H1 (cell line): Measurements from ENCODE around the gene MYL11. TPM values are rescaled to one million over a fixed set of nuclear protein-coding genes. Genes with fewer than 3 reads are reported as not detected.

Experiments used
- CTCF ChIA-PET: fragments of 300-600 bp; sonication (Branson Sonifier 250); formaldehyde crosslinking; loops from one replicate; lab custom pipeline; 2021; ENCODE audit not compliant: partially characterized antibody; lab: Charles Lee
- POLR2A ChIA-PET: fragments of 300-600 bp; sonication (Branson Sonifier 250); formaldehyde crosslinking; loops from one replicate; lab custom pipeline; 2021; ENCODE audit warnings: inconsistent platforms; ENCODE audit not compliant: partially characterized antibody; lab: Charles Lee
- DNase-seq, 2 experiments: peaks; one replicate each; pipeline versions ENCODE4 v3.0.0 to v3.0.0-alpha.2; 2010 to 2022; ENCODE audit warnings: low spot score in 2 of 2, low read depth in 1 of 2, mixed read lengths in 1 of 2
- FAIRE-seq: peaks from 2 replicates; lab custom pipeline; 2011; peaks lifted over from hg19 to GRCh38; lab: Jason Lieb, UNC
- H2AFZ ChIP-seq: 2 replicates; pipeline ENCODE4 v1.8.1; 2012; ENCODE audit warnings: low read length, inconsistent platforms
- H2AK5ac ChIP-seq: 2 replicates; pipeline ENCODE4 v1.6.1; 2013; ENCODE audit warnings: low read depth, low read length
- H2BK120ac ChIP-seq: replicated peaks from 2 replicates; pipeline ENCODE3; 2013; ENCODE audit warnings: low read depth, low read length, inconsistent platforms
- H2BK12ac ChIP-seq: 2 replicates; pipeline ENCODE4 v1.6.1; 2013; ENCODE audit warnings: low read depth, low read length
- H2BK15ac ChIP-seq: 2 replicates; pipeline ENCODE4 v1.6.1; 2013; ENCODE audit warnings: low read length
- H2BK20ac ChIP-seq: 2 replicates; pipeline ENCODE4 v1.6.1; 2013; ENCODE audit warnings: low read length
- H2BK5ac ChIP-seq: 2 replicates; pipeline ENCODE4 v1.6.1; 2013; ENCODE audit warnings: low read depth, low read length
- H3K14ac ChIP-seq: 2 replicates; pipeline ENCODE4 v1.6.1; 2013; ENCODE audit warnings: inconsistent platforms; ENCODE audit not compliant: insufficient read length
- H3K18ac ChIP-seq: 2 replicates; pipeline ENCODE4 v1.6.1; 2013; ENCODE audit warnings: low read length; ENCODE audit errors: extremely low read depth
- H3K23ac ChIP-seq: 2 replicates; pipeline ENCODE4 v1.6.1; 2013; ENCODE audit warnings: inconsistent platforms; ENCODE audit not compliant: insufficient read length
- H3K23me2 ChIP-seq: 2 replicates; pipeline ENCODE4 v1.6.1; 2013; ENCODE audit warnings: low read depth, low read length
- H3K27ac ChIP-seq: 2 replicates; pipeline ENCODE4 v1.6.1; 2011; ENCODE audit warnings: low read depth, low read length, inconsistent platforms
- H3K27me3 ChIP-seq, 4 experiments: replicated peaks in 1 of 4; 1 replicate in 1 of 4; 2 replicates in 3 of 4; pipeline versions ENCODE4 v1.6.1 to v1.8.1; 2011 to 2013; ENCODE audit warnings: low read length in 3 of 4, mild to moderate bottlenecking in 3 of 4, inconsistent platforms in 2 of 4, mixed read lengths in 2 of 4, moderate library complexity in 1 of 4; ENCODE audit not compliant: control insufficient read depth in 3 of 4, insufficient read depth in 3 of 4; ENCODE audit errors: extremely low read depth in 1 of 4
- H3K36me3 ChIP-seq, 4 experiments: 2 replicates each; pipeline versions ENCODE4 v1.6.1 to v1.8.1; 2011 to 2013; ENCODE audit warnings: mild to moderate bottlenecking in 4 of 4, low read length in 3 of 4, moderate library complexity in 2 of 4, control low read depth in 1 of 4, inconsistent platforms in 1 of 4; ENCODE audit not compliant: insufficient read depth in 4 of 4, control insufficient read depth in 2 of 4
- H3K4ac ChIP-seq: replicated peaks from 2 replicates; pipeline ENCODE3; 2013; ENCODE audit warnings: low read length, low read depth, mixed read lengths, inconsistent platforms; ENCODE audit not compliant: insufficient read length
- H3K4me1 ChIP-seq, 4 experiments: replicated peaks in 1 of 4; 1 replicate in 1 of 4; 2 replicates in 3 of 4; pipeline versions ENCODE4 v1.6.1 to v1.8.1; 2011 to 2013; ENCODE audit warnings: low read length in 3 of 4, inconsistent platforms in 2 of 4, mixed read lengths in 1 of 4; ENCODE audit not compliant: insufficient read depth in 4 of 4, control insufficient read depth in 3 of 4
- H3K4me2 ChIP-seq, 2 experiments: 2 replicates each; pipeline versions ENCODE4 v1.6.1 to v1.8.1; 2011 to 2013; ENCODE audit warnings: low read depth in 2 of 2, low read length in 2 of 2, control low read depth in 1 of 2, inconsistent platforms in 1 of 2, mild to moderate bottlenecking in 1 of 2; ENCODE audit not compliant: insufficient read depth in 1 of 2
- H3K4me3 ChIP-seq, 4 experiments: fragments of 200-600, 300-600 bp in 1 of 4; sonication (generic), shearing (Covaris generic), sonication (Bioruptor Twin) in 1 of 4; 2 replicates each; pipeline versions ENCODE4 v1.5.1 to v1.8.1; 2011 to 2016; ENCODE audit warnings: low read length in 4 of 4, low read depth in 3 of 4, control low read depth in 2 of 4, inconsistent platforms in 2 of 4, mild to moderate bottlenecking in 2 of 4, mixed read lengths in 1 of 4, moderate library complexity in 1 of 4; ENCODE audit not compliant: insufficient read depth in 2 of 4; ENCODE audit errors: extremely low read depth in 1 of 4
- H3K56ac ChIP-seq: replicated peaks from 2 replicates; pipeline ENCODE3; 2013; ENCODE audit warnings: low read depth, mild to moderate bottlenecking, mixed read lengths, low read length, inconsistent platforms; ENCODE audit not compliant: insufficient read length
- H3K79me1 ChIP-seq: 2 replicates; pipeline ENCODE4 v1.6.1; 2013; ENCODE audit warnings: low read depth, low read length, control low read depth
- H3K79me2 ChIP-seq, 2 experiments: 2 replicates each; pipeline versions ENCODE4 v1.6.1 to v1.8.1; 2012 to 2013; ENCODE audit warnings: low read length in 2 of 2, mild to moderate bottlenecking in 2 of 2, inconsistent platforms in 1 of 2; ENCODE audit not compliant: insufficient read depth in 2 of 2, control insufficient read depth in 1 of 2
- H3K9ac ChIP-seq, 4 experiments: replicated peaks in 1 of 4; 1 replicate in 1 of 4; 2 replicates in 3 of 4; pipeline versions ENCODE4 v1.6.1 to v1.8.1; 2011 to 2013; ENCODE audit warnings: low read depth in 3 of 4, low read length in 3 of 4, control low read depth in 2 of 4, mild to moderate bottlenecking in 2 of 4, moderate library complexity in 2 of 4, inconsistent platforms in 1 of 4; ENCODE audit errors: extremely low read depth in 1 of 4
- H3K9me3 ChIP-seq, 2 experiments: 2 replicates each; pipeline versions ENCODE4 v1.6.1 to v1.8.1; 2012 to 2013; ENCODE audit warnings: mild to moderate bottlenecking in 2 of 2, moderate library complexity in 2 of 2, control low read depth in 1 of 2, inconsistent platforms in 1 of 2, low read depth in 1 of 2, low read length in 1 of 2, mixed read lengths in 1 of 2; ENCODE audit not compliant: insufficient read depth in 2 of 2
- H4K20me1 ChIP-seq, 2 experiments: replicated peaks in 1 of 2; 2 replicates each; pipeline versions ENCODE3 to v1.8.1; 2011 to 2013; ENCODE audit warnings: inconsistent platforms in 2 of 2, low read length in 2 of 2, mild to moderate bottlenecking in 1 of 2; ENCODE audit not compliant: insufficient read depth in 2 of 2, control insufficient read depth in 1 of 2
- H4K5ac ChIP-seq: 2 replicates; pipeline ENCODE4 v1.6.1; 2013; ENCODE audit warnings: low read length, low read depth, mixed read lengths, inconsistent platforms; ENCODE audit not compliant: insufficient read length
- H4K8ac ChIP-seq: 2 replicates; pipeline ENCODE4 v1.8.0; 2013; ENCODE audit warnings: mild to moderate bottlenecking, moderate library complexity, low read length, inconsistent platforms; ENCODE audit not compliant: insufficient read depth; ENCODE audit errors: extremely low read depth
- H4K91ac ChIP-seq: replicated peaks from 2 replicates; pipeline ENCODE3; 2013; ENCODE audit warnings: low read length, mixed read lengths, inconsistent platforms; ENCODE audit not compliant: insufficient read length
- CBX8 ChIP-seq: fragments of 300-800, 300-1000 bp; sonication (generic); IDR thresholded peaks from 2 replicates; pipeline ENCODE4 v1.7.1; 2016; ENCODE audit warnings: low read depth, low read length, borderline replicate concordance
- CEBPB ChIP-seq: IDR thresholded peaks from 2 replicates; pipeline ENCODE4 v1.6.1; 2012; ENCODE audit warnings: low read depth, low read length
- CTBP2 ChIP-seq: IDR thresholded peaks from 2 replicates; pipeline ENCODE4 v1.7.0; 2011; ENCODE audit warnings: borderline replicate concordance, mild to moderate bottlenecking, moderate library complexity, mixed read lengths, low read length; ENCODE audit not compliant: insufficient read depth, insufficient read length
- HDAC2 ChIP-seq, 2 experiments: fragments of 300-600 bp in 1 of 2; sonication (generic) in 1 of 2; IDR thresholded peaks; 2 replicates each; pipeline ENCODE4 v1.6.1; 2011 to 2012; ENCODE audit warnings: low read depth in 2 of 2, low read length in 2 of 2, mild to moderate bottlenecking in 2 of 2, moderate library complexity in 2 of 2, borderline replicate concordance in 1 of 2, inconsistent platforms in 1 of 2
- KDM4A ChIP-seq: IDR thresholded peaks from one replicate; pipeline ENCODE4 v1.7.1; 2012; ENCODE audit warnings: low read depth, mild to moderate bottlenecking, moderate library complexity, low read length, inconsistent platforms; ENCODE audit not compliant: severe bottlenecking
- NANOG ChIP-seq: IDR thresholded peaks from 2 replicates; pipeline ENCODE4 v1.6.1; 2011; ENCODE audit warnings: low read length, low read depth, mild to moderate bottlenecking, inconsistent platforms; ENCODE audit not compliant: insufficient read depth, poor library complexity, severe bottlenecking
- POLR2AphosphoS5 ChIP-seq: IDR thresholded peaks from 2 replicates; pipeline ENCODE4 v1.6.1; 2011; ENCODE audit warnings: low read depth, low read length
- POU5F1 ChIP-seq: IDR thresholded peaks from 2 replicates; pipeline ENCODE4 v1.6.1; 2011; ENCODE audit warnings: low read depth, mild to moderate bottlenecking, low read length, moderate library complexity
- RFX5 ChIP-seq: IDR thresholded peaks from 2 replicates; pipeline ENCODE4 v1.6.1; 2011; ENCODE audit warnings: low read depth, low read length, improper control_type of control experiment, borderline replicate concordance
- RNF2 ChIP-seq: fragments of 200-900, 300-1000 bp; sonication (generic); IDR thresholded peaks from 2 replicates; pipeline ENCODE4 v1.7.1; 2016; ENCODE audit warnings: borderline replicate concordance, low read depth, mild to moderate bottlenecking, antibody characterized with exemption, low read length; ENCODE audit not compliant: poor library complexity, severe bottlenecking; ENCODE audit errors: missing control alignments
- TCF12 ChIP-seq: IDR thresholded peaks from 2 replicates; pipeline ENCODE4 v1.6.1; 2011; ENCODE audit warnings: low read depth, mild to moderate bottlenecking, low read length
- WGBS, 2 experiments: shearing (Covaris generic) in 1 of 2; methylation state at CpG; one replicate each; pipeline versions ENCODE4 v1.1.6 to v1.1.7; 2013 to 2015; ENCODE audit warnings: low lambda C conversion rate in 2 of 2, mixed read lengths in 2 of 2, inconsistent platforms in 1 of 2, low coverage in 1 of 2, missing lambda C conversion rate in 1 of 2; ENCODE audit not compliant: insufficient replicate concordance in 2 of 2, insufficient coverage in 1 of 2, insufficient read length in 1 of 2; ENCODE audit errors: extremely low coverage in 1 of 2, missing lambda C conversion rate in 1 of 2; 5-methylcytosine and 5-hydroxymethylcytosine counted together
- polyA plus RNA-seq, 7 experiments: library from polyadenylated mRNA; depleted of rRNA in 3 of 7; stranded (reverse) in 5 of 7; unstranded in 2 of 7; fragments of >200 nt in 5 of 7; fragments of 200-250 nt in 2 of 7; gene quantifications; 1 replicate in 5 of 7; 2 replicates in 1 of 7; 4 replicates in 1 of 7; pipeline versions ENCODE4 v1.2.1 to v1.2.3, GENCODE V29; 2011 to 2013; ENCODE audit warnings: missing spikeins in 2 of 7, mixed read lengths in 2 of 7
- total RNA-seq: library from RNA; stranded (reverse); fragmentation: NEBNext Ultra II Directional; extraction: Animal tissue kit (Norgen Biotek cat#: 25700); gene quantifications from 2 replicates; pipeline ENCODE4 v1.2.1, GENCODE V29; 2021

The MYL11 gene
- total and polyA plus RNA-seq, 2 of the 8 experiments (the other 6 are each of a cell fraction or from before 2014, with no cell fraction given), result 1.2 to 1.4 TPM

- no peaks in the 10 kb centered on the region for H3K9me3 ChIP-seq
- H3K27ac ChIP-seq, result no peak overlapping the region
- H3K18ac ChIP-seq, result no peak overlapping the region
- no peak overlapping the region for H2BK120ac ChIP-seq
- no peak overlapping the region for H2BK12ac ChIP-seq
- H3K23ac ChIP-seq, result no peak overlapping the region
- no peak overlapping the region for H4K91ac ChIP-seq
- no peak overlapping the region for H2BK15ac ChIP-seq
- H2AK5ac ChIP-seq, result no peak overlapping the region
- peaks cover 10% of the 10 kb centered on the region for H3K79me1 ChIP-seq
- ChIA-PET CTCF (interaction anchor here (0.7 to 1.1 kb wide), 3 partner anchors 21 to 261 kb away, joined by 3 to 4 read pairs (median 3); no protein-coding TSS in a partner anchor), POLR2A (interaction anchor here (0.8 to 6.9 kb wide), 5 partner anchors 10 to 53 kb away, joined by 3 to 79 read pairs (median 3); partner anchors contain the start of genes CD2BP2 and SEPTIN1)
- peaks cover 0 to 29% of the 10 kb centered on the region in 2 experiments; a peak in 2 of 4 replicates for H3K79me2 ChIP-seq
- no peak overlapping the region for H2AFZ ChIP-seq
- H4K20me1 ChIP-seq, result peaks cover 4 to 19% of the 10 kb centered on the region in 2 experiments
- H3K4me3 ChIP-seq, result peak overlapping the region in 2 of 4 experiments; percentile 47 to 81; a peak in 3 of 8 replicates
- WGBS, 2 experiments, result 93% methylated on average over 10 of the region's 10 CpGs; no CpG with 5 or more reads in 1 of the 2 experiments
- no peak overlapping the region for H2BK20ac ChIP-seq
- peaks cover 0 to 17% (median 11%) of the 10 kb centered on the region in 4 experiments; a peak in 6 of 7 replicates for H3K4me1 ChIP-seq
- H2BK5ac ChIP-seq, result no peak overlapping the region
- peak overlapping the region; percentile 25 to 87 for H3K4me2 ChIP-seq
- H3K56ac ChIP-seq, result no peak overlapping the region
- H3K27me3 ChIP-seq, result no peaks in the 10 kb centered on the region
- no peak for DNase-seq
- peak overlapping the region in 1 of 4 experiments; percentile 28; a peak in 1 of 7 replicates for H3K9ac ChIP-seq
- no peak overlapping the region for H4K5ac ChIP-seq
- 0 out of 8 replicates have a peak, but pooled peaks cover 0 to 4% (median 0%) of the 10 kb centered on the region in 4 experiments for H3K36me3 ChIP-seq
- FAIRE-seq, result no peak
- peaks cover 10% of the 10 kb centered on the region; the same call in 1 of the 2 replicates for H3K23me2 ChIP-seq
- H3K4ac ChIP-seq, result no peak overlapping the region
- H4K8ac ChIP-seq, result no peak overlapping the region
- H3K14ac ChIP-seq, result no peak overlapping the region
- no peak for TF ChIP-seq HDAC2 (IDR thresholded peaks at IDR 0.05; ENCODE audit: borderline replicate concordance in 1 of 2, low read depth in 2 of 2, low read length in 2 of 2)
- TF ChIP-seq POU5F1, result no peak
- no peak for TF ChIP-seq TCF12
- no peak for TF ChIP-seq CEBPB
- TF ChIP-seq KDM4A, result no peak
- TF ChIP-seq RFX5, result no peak
- TF ChIP-seq CTBP2, result no peak
- no peak for TF ChIP-seq POLR2AphosphoS5
- no peak for TF ChIP-seq CBX8
- TF ChIP-seq RNF2, result no peak
- no peak for TF ChIP-seq NANOG
Observed at GRCh38 chr16:30367349-30368009, 7.1 kb upstream of the MYL11 start.
